Measurements from ENCODE around the gene PMM1. TPM values are rescaled to one million over a fixed set of nuclear protein-coding genes. Genes with fewer than 3 reads are reported as not detected.

PMM1 gene
- total and polyA plus RNA-seq, 12 donors = 13.8 to 43.5 (median 21.9) TPM

- 98 to 99% methylated on average over 7 of the region's 7 CpGs for WGBS, 2 donors
- DNase-seq = no peak
- ATAC-seq = no peak
- no peak for TF ChIP-seq CTCF (IDR thresholded peaks at IDR 0.05)
- intact Hi-C loops (cut with DNase I) = loop anchor here in 2 of 10 donors (5.0 kb wide), 2 partner anchors 39 to 44 kb away; partner anchors contain the start of gene POLR3H (in 1 of the 2)
- Histone ChIP-seq H3K27me3 (no peaks in the 10 kb centered on the region), H3K27ac (no peak overlapping the region), H3K9me3 (no peaks in the 10 kb centered on the region), H3K4me1 (peaks cover 4 to 37% (median 19%) of the 10 kb centered on the region in 9 donors), H3K4me3 (no peak overlapping the region), H3K36me3 (peaks cover 0 to 45% (median 5%) of the 10 kb centered on the region in 9 donors)
Observed at GRCh38 chr22:41585898-41586297, 3.7 kb downstream of the PMM1 start.

GRCh38 chr22:41584881-41585280 lies 4.8 kb downstream of the PMM1 start:
- TF ChIP-seq CTCF (IDR thresholded peaks at IDR 0.05) = no peak
- H3K27ac ChIP-seq = no peak overlapping the region
- no peak for ATAC-seq
- peaks cover 4 to 30% (median 17%) of the 10 kb centered on the region in 9 donors for H3K4me1 ChIP-seq
- H3K4me3 ChIP-seq = no peak overlapping the region
- 94 to 95% methylated on average over 6 of the region's 6 CpGs for WGBS, 2 donors
- peaks cover 0 to 52% (median 5%) of the 10 kb centered on the region in 9 donors for H3K36me3 ChIP-seq
- intact Hi-C loops (cut with DNase I) = loop anchor here in 2 of 10 donors (5.0 kb wide), 2 partner anchors 38 to 43 kb away; partner anchors contain the start of gene POLR3H (in 1 of the 2)
- H3K27me3 ChIP-seq = no peaks in the 10 kb centered on the region
- no peaks in the 10 kb centered on the region for H3K9me3 ChIP-seq
- DNase-seq = no peak

GRCh38 chr22:41582694-41583093 lies 6.9 kb downstream of the PMM1 start:
- peaks cover 0 to 72% (median 5%) of the 10 kb centered on the region in 9 donors for H3K36me3 ChIP-seq

DNA sequence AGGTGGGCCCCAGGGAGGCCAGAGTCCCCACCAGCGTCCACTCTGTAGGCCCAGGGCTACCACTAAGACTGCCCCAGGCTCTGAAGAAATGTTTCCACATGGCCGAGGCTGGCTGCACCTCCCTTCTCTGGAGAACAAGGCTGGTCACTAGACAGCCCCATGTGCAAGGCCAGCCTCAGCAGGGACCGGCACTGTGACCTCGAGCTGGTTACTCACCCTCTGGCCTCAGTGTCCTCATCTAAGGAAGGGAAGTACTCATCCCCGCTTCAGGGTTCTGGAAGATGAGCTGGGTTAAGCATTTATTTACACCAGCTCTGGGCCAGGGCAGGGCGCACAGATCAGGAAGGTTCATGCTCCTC lies 9.7 kb downstream of the PMM1 start:
- WGBS, 2 donors = 86 to 97% methylated on average over 6 of the region's 6 CpGs
- intact Hi-C loops (cut with DNase I) = no loop called here
- no peak overlapping the region for H3K27ac ChIP-seq
- H3K4me1 ChIP-seq = peaks cover 7 to 51% (median 13%) of the 10 kb centered on the region in 9 donors
- no peak for TF ChIP-seq CTCF (IDR thresholded peaks at IDR 0.05)
- no peaks in the 10 kb centered on the region for H3K27me3 ChIP-seq
- ATAC-seq (no peak), DNase-seq (no peak)
- no peak overlapping the region for H3K4me3 ChIP-seq
- H3K9me3 ChIP-seq = no peaks in the 10 kb centered on the region
- peaks cover 0 to 80% (median 2%) of the 10 kb centered on the region in 9 donors for H3K36me3 ChIP-seq

More at GRCh38 chr22:41582694-41583093, 6.9 kb downstream of the PMM1 start:
- H3K9me3 ChIP-seq = no peaks in the 10 kb centered on the region
- 44 to 58% methylated on average over 8 of the region's 8 CpGs for WGBS, 2 donors
- TF ChIP-seq CTCF (IDR thresholded peaks at IDR 0.05) = no peak
- no peaks in the 10 kb centered on the region for H3K27me3 ChIP-seq
- peaks cover 0 to 34% (median 5%) of the 10 kb centered on the region in 9 donors for H3K4me1 ChIP-seq
- H3K4me3 ChIP-seq = no peak overlapping the region
- H3K27ac ChIP-seq = peak overlapping the region in 8 of 10 donors; percentile 4 to 71 (median 41)
- peak in 7 of 8 donors; percentile 15 to 55 (median 32) for ATAC-seq
- intact Hi-C loops (cut with DNase I) = no loop called here
- DNase-seq = no peak

Measured in heart right ventricle (tissue), 16 donors.